Mesothelial cell of epicardium (in vitro differentiated cells): ENCODE data around the gene SLC2A4. TPM values are rescaled to one million over a fixed set of nuclear protein-coding genes. Genes with fewer than 3 reads are reported as not detected.
A peak's percentile ranks its signal among the peaks of the same experiment; 100 is the strongest.

ENCODE experiments used
- DNase-seq, 2 experiments: peaks; one replicate each; pipeline ENCODE4 v3.0.0; 2021; ENCODE audit warnings: low spot score in 2 of 2; ENCODE audit not compliant: unreplicated experiment in 2 of 2
- H3K27ac Mint-ChIP-seq: 2 replicates; pipeline ENCODE4 v1.8.0; 2021; ENCODE audit warnings: mixed read lengths
- H3K27me3 Mint-ChIP-seq: 2 replicates; pipeline ENCODE4 v1.8.0; 2021; ENCODE audit warnings: low read depth, mixed read lengths
- H3K36me3 Mint-ChIP-seq: 2 replicates; pipeline ENCODE4 v1.8.0; 2021; ENCODE audit warnings: mixed read lengths
- H3K4me1 Mint-ChIP-seq: 2 replicates; pipeline ENCODE4 v1.8.0; 2021; ENCODE audit warnings: mixed read lengths
- H3K4me3 Mint-ChIP-seq: 2 replicates; pipeline ENCODE4 v1.8.0; 2021; ENCODE audit warnings: mild to moderate bottlenecking, moderate library complexity, mixed read lengths
- H3K9me3 Mint-ChIP-seq: 2 replicates; pipeline ENCODE4 v1.8.0; 2021; ENCODE audit warnings: mixed read lengths
- CTCF ChIP-seq: fragments of 200-600 bp; sonication (generic); IDR thresholded peaks from one replicate; pipeline ENCODE4 v1.5.0; 2021; ENCODE audit warnings: antibody characterized with exemption; ENCODE audit not compliant: unreplicated experiment
- total RNA-seq: library from RNA; stranded (reverse); gene quantifications from 3 replicates; pipeline ENCODE4 v1.2.1, GENCODE V29; 2021

The SLC2A4 gene
- total RNA-seq, 1 donor from 2014 or later = 1.6 TPM

GRCh38 chr17:7262192-7262934, 19.2 kb upstream of the SLC2A4 start, which contains the start of gene CLDN7:
Gene CLDN7, minus strand, starts transcription at chr17:7262478. Its CDS starts 435 bp downstream, at chr17:7262043.
- Mint-ChIP-seq H3K36me3 (no peaks in the 10 kb centered on the region), H3K27ac (peak within 1 kb of the TSS; percentile 97), H3K27me3 (peaks cover 38% of the 10 kb centered on the region), H3K9me3 (no peaks in the 10 kb centered on the region), H3K4me3 (peak within 1 kb of the TSS; percentile 90), H3K4me1 (peaks cover 21% of the 10 kb centered on the region)
- TF ChIP-seq CTCF = no peak
- DNase-seq = peak in 1 of 2 experiments; percentile 49

GRCh38 chr17:7262935-7263800, 18.4 kb upstream of the SLC2A4 start:
- H3K27me3 Mint-ChIP-seq = peaks cover 38% of the 10 kb centered on the region
- peak overlapping the region; percentile 96 for H3K27ac Mint-ChIP-seq
- no peaks in the 10 kb centered on the region for H3K36me3 Mint-ChIP-seq
- DNase-seq = no peak
- TF ChIP-seq CTCF = no peak
- H3K9me3 Mint-ChIP-seq = no peaks in the 10 kb centered on the region
- H3K4me3 Mint-ChIP-seq = peak overlapping the region; percentile 90
- H3K4me1 Mint-ChIP-seq = peaks cover 21% of the 10 kb centered on the region

- no peak for TF ChIP-seq CTCF
- Mint-ChIP-seq H3K27me3 (peaks cover 38% of the 10 kb centered on the region), H3K4me1 (peaks cover 21% of the 10 kb centered on the region), H3K36me3 (no peaks in the 10 kb centered on the region), H3K9me3 (no peaks in the 10 kb centered on the region), H3K4me3 (peak overlapping the region; percentile 90), H3K27ac (peak overlapping the region; percentile 96)
- DNase-seq = no peak
Measured at GRCh38 chr17:7263801-7264078, 17.8 kb upstream of the SLC2A4 start.

- H3K4me1 Mint-ChIP-seq = peaks cover 16% of the 10 kb centered on the region
- peak overlapping the region; percentile 15 for H3K27ac Mint-ChIP-seq
- no peak for DNase-seq
- H3K36me3 Mint-ChIP-seq = no peaks in the 10 kb centered on the region
- no peaks in the 10 kb centered on the region for H3K9me3 Mint-ChIP-seq
- peaks cover 32% of the 10 kb centered on the region for H3K27me3 Mint-ChIP-seq
- no peak for TF ChIP-seq CTCF
- H3K4me3 Mint-ChIP-seq = no peak overlapping the region
Measured at GRCh38 chr17:7266784-7267183, 14.7 kb upstream of the SLC2A4 start.

- TF ChIP-seq CTCF = no peak
- peaks cover 15% of the 10 kb centered on the region for H3K4me1 Mint-ChIP-seq
- H3K4me3 Mint-ChIP-seq = no peak overlapping the region
- H3K27me3 Mint-ChIP-seq = peaks cover 23% of the 10 kb centered on the region
- DNase-seq = no peak
- no peaks in the 10 kb centered on the region for H3K36me3 Mint-ChIP-seq
- no peaks in the 10 kb centered on the region for H3K9me3 Mint-ChIP-seq
- H3K27ac Mint-ChIP-seq = no peak overlapping the region
Measured at GRCh38 chr17:7279448-7279847, 2.1 kb upstream of the SLC2A4 start.
